HL-60 (cell line): ENCODE data around the gene RNF25.

Experiments used
- POLR2AphosphoS5 ChIP-seq: IDR thresholded peaks from 2 replicates; pipeline ENCODE4 v1.6.1; 2012; ENCODE audit warnings: low read depth
- SPI1 ChIP-seq: IDR thresholded peaks from 2 replicates; pipeline ENCODE4 v1.6.1; 2012; ENCODE audit warnings: low read depth, mild to moderate bottlenecking, borderline replicate concordance
- TF ChIP-seq, protein P1 (sequence below): IDR thresholded peaks from one replicate; pipeline ENCODE4 v1.5.1; 2011; ENCODE audit warnings: low read length, control low read depth, inconsistent platforms; ENCODE audit not compliant: insufficient read depth

DNA sequence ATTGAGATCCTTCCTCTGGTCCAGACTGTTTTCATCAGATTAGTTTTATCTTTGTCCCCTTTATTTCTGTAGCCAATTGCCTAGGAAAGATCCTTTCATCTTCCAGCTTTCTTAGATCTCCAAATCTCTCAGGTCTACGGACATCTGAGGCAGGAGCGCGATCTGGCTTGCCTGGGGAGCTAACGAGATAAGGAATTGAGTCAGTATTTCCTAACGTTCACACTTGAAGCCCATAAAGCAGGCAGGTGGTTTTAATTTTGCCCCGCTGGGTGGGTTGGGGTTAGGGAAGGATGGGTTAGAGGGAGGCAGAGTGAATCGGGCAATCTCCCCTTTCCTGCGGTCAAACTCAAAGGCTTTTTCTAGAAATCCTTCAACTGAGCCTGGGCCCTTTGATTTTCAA is 38.1 kb upstream of the RNF25 start:
- no peak for TF ChIP-seq POLR2AphosphoS5
- TF ChIP-seq, protein P1, sequence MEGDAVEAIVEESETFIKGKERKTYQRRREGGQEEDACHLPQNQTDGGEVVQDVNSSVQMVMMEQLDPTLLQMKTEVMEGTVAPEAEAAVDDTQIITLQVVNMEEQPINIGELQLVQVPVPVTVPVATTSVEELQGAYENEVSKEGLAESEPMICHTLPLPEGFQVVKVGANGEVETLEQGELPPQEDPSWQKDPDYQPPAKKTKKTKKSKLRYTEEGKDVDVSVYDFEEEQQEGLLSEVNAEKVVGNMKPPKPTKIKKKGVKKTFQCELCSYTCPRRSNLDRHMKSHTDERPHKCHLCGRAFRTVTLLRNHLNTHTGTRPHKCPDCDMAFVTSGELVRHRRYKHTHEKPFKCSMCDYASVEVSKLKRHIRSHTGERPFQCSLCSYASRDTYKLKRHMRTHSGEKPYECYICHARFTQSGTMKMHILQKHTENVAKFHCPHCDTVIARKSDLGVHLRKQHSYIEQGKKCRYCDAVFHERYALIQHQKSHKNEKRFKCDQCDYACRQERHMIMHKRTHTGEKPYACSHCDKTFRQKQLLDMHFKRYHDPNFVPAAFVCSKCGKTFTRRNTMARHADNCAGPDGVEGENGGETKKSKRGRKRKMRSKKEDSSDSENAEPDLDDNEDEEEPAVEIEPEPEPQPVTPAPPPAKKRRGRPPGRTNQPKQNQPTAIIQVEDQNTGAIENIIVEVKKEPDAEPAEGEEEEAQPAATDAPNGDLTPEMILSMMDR = no peak
- no peak for TF ChIP-seq SPI1
